Activated naive CD8-positive, alpha-beta T cell (primary cell): ENCODE data around the gene LMF1.

ENCODE experiments used
- H3K27ac Mint-ChIP-seq: one replicate; pipeline ENCODE4 v1.8.0; 2021; ENCODE audit warnings: mixed read lengths
- H3K27me3 Mint-ChIP-seq: one replicate; pipeline ENCODE4 v1.8.0; 2021; ENCODE audit warnings: mixed read lengths
- H3K36me3 Mint-ChIP-seq: one replicate; pipeline ENCODE4 v1.8.0; 2021; ENCODE audit warnings: mixed read lengths
- H3K4me1 Mint-ChIP-seq: one replicate; pipeline ENCODE4 v1.8.0; 2021; ENCODE audit warnings: low read depth, mixed read lengths
- H3K4me3 Mint-ChIP-seq: one replicate; pipeline ENCODE4 v1.8.0; 2021; ENCODE audit warnings: mild to moderate bottlenecking, mixed read lengths
- H3K9me3 Mint-ChIP-seq: one replicate; pipeline ENCODE4 v1.8.0; 2021; ENCODE audit warnings: low read depth, mixed read lengths

LMF1 gene

GRCh38 chr16:930076-930475 is 40.7 kb downstream of the LMF1 start:
- Mint-ChIP-seq H3K4me1 (no peaks in the 10 kb centered on the region), H3K9me3 (no peaks in the 10 kb centered on the region), H3K36me3 (peaks cover 6% of the 10 kb centered on the region), H3K4me3 (no peak overlapping the region), H3K27me3 (no peaks in the 10 kb centered on the region), H3K27ac (no peak overlapping the region)

- Mint-ChIP-seq H3K4me3 (no peak overlapping the region), H3K36me3 (peaks cover 6% of the 10 kb centered on the region), H3K27ac (no peak overlapping the region), H3K9me3 (no peaks in the 10 kb centered on the region), H3K4me1 (no peaks in the 10 kb centered on the region), H3K27me3 (no peaks in the 10 kb centered on the region)
Measured at GRCh38 chr16:929227-930073, 41.3 kb downstream of the LMF1 start.

- no peak overlapping the region for H3K27ac Mint-ChIP-seq
- H3K27me3 Mint-ChIP-seq, result no peaks in the 10 kb centered on the region
- H3K4me1 Mint-ChIP-seq, result no peaks in the 10 kb centered on the region
- no peak overlapping the region for H3K4me3 Mint-ChIP-seq
- H3K9me3 Mint-ChIP-seq, result no peaks in the 10 kb centered on the region
- H3K36me3 Mint-ChIP-seq, result peaks cover 10% of the 10 kb centered on the region
Measured at GRCh38 chr16:928526-928925, 42.3 kb downstream of the LMF1 start.

GRCh38 chr16:927931-928330 is 42.9 kb downstream of the LMF1 start:
- Mint-ChIP-seq H3K9me3 (no peaks in the 10 kb centered on the region), H3K36me3 (peaks cover 10% of the 10 kb centered on the region), H3K4me1 (no peaks in the 10 kb centered on the region), H3K27me3 (no peaks in the 10 kb centered on the region), H3K4me3 (no peak overlapping the region), H3K27ac (no peak overlapping the region)

- no peaks in the 10 kb centered on the region for H3K27me3 Mint-ChIP-seq
- no peaks in the 10 kb centered on the region for H3K9me3 Mint-ChIP-seq
- H3K27ac Mint-ChIP-seq, result no peak overlapping the region
- peaks cover 9% of the 10 kb centered on the region for H3K36me3 Mint-ChIP-seq
- H3K4me1 Mint-ChIP-seq, result no peaks in the 10 kb centered on the region
- H3K4me3 Mint-ChIP-seq, result no peak overlapping the region
Measured at GRCh38 chr16:927406-927805, 43.4 kb downstream of the LMF1 start.

- Mint-ChIP-seq H3K9me3 (no peaks in the 10 kb centered on the region), H3K4me1 (no peaks in the 10 kb centered on the region), H3K27me3 (no peaks in the 10 kb centered on the region), H3K36me3 (peaks cover 9% of the 10 kb centered on the region), H3K27ac (no peak overlapping the region), H3K4me3 (no peak overlapping the region)
Measured at GRCh38 chr16:926715-927114, 44.1 kb downstream of the LMF1 start.

- Mint-ChIP-seq H3K27me3 (no peaks in the 10 kb centered on the region), H3K27ac (no peak overlapping the region), H3K9me3 (no peaks in the 10 kb centered on the region), H3K36me3 (peaks cover 9% of the 10 kb centered on the region), H3K4me1 (no peaks in the 10 kb centered on the region), H3K4me3 (no peak overlapping the region)
Measured at GRCh38 chr16:924806-925205, 46.0 kb downstream of the LMF1 start.

- Mint-ChIP-seq H3K4me1 (no peaks in the 10 kb centered on the region), H3K27me3 (no peaks in the 10 kb centered on the region), H3K36me3 (peaks cover 9% of the 10 kb centered on the region), H3K9me3 (no peaks in the 10 kb centered on the region), H3K27ac (no peak overlapping the region), H3K4me3 (no peak overlapping the region)
Measured at GRCh38 chr16:924063-924462, 46.7 kb downstream of the LMF1 start.

- H3K4me1 Mint-ChIP-seq, result no peaks in the 10 kb centered on the region
- peaks cover 9% of the 10 kb centered on the region for H3K36me3 Mint-ChIP-seq
- no peaks in the 10 kb centered on the region for H3K9me3 Mint-ChIP-seq
- no peak overlapping the region for H3K4me3 Mint-ChIP-seq
- no peak overlapping the region for H3K27ac Mint-ChIP-seq
- no peaks in the 10 kb centered on the region for H3K27me3 Mint-ChIP-seq
Measured at GRCh38 chr16:923184-923583, 47.6 kb downstream of the LMF1 start.

GRCh38 chr16:922051-922450 is 48.7 kb downstream of the LMF1 start:
- peaks cover 9% of the 10 kb centered on the region for H3K36me3 Mint-ChIP-seq
- no peaks in the 10 kb centered on the region for H3K4me1 Mint-ChIP-seq
- H3K27ac Mint-ChIP-seq, result no peak overlapping the region
- no peaks in the 10 kb centered on the region for H3K9me3 Mint-ChIP-seq
- no peak overlapping the region for H3K4me3 Mint-ChIP-seq
- H3K27me3 Mint-ChIP-seq, result no peaks in the 10 kb centered on the region

- no peak overlapping the region for H3K4me3 Mint-ChIP-seq
- no peaks in the 10 kb centered on the region for H3K9me3 Mint-ChIP-seq
- peaks cover 9% of the 10 kb centered on the region for H3K36me3 Mint-ChIP-seq
- H3K27ac Mint-ChIP-seq, result no peak overlapping the region
- H3K27me3 Mint-ChIP-seq, result no peaks in the 10 kb centered on the region
- H3K4me1 Mint-ChIP-seq, result no peaks in the 10 kb centered on the region
Measured at GRCh38 chr16:921321-921905, 49.4 kb downstream of the LMF1 start.

GRCh38 chr16:920717-921116 is 50.1 kb downstream of the LMF1 start:
- Mint-ChIP-seq H3K36me3 (peaks cover 4% of the 10 kb centered on the region), H3K4me3 (no peak overlapping the region), H3K4me1 (no peaks in the 10 kb centered on the region), H3K27me3 (no peaks in the 10 kb centered on the region), H3K9me3 (no peaks in the 10 kb centered on the region), H3K27ac (no peak overlapping the region)

GRCh38 chr16:920051-920681 is 50.6 kb downstream of the LMF1 start:
- no peak overlapping the region for H3K27ac Mint-ChIP-seq
- H3K27me3 Mint-ChIP-seq, result no peaks in the 10 kb centered on the region
- peaks cover 4% of the 10 kb centered on the region for H3K36me3 Mint-ChIP-seq
- no peaks in the 10 kb centered on the region for H3K9me3 Mint-ChIP-seq
- H3K4me1 Mint-ChIP-seq, result no peaks in the 10 kb centered on the region
- H3K4me3 Mint-ChIP-seq, result no peak overlapping the region

- Mint-ChIP-seq H3K27me3 (no peaks in the 10 kb centered on the region), H3K4me1 (no peaks in the 10 kb centered on the region), H3K36me3 (peaks cover 4% of the 10 kb centered on the region), H3K27ac (no peak overlapping the region), H3K4me3 (no peak overlapping the region), H3K9me3 (no peaks in the 10 kb centered on the region)
Measured at GRCh38 chr16:919658-920050, 51.1 kb downstream of the LMF1 start.

GRCh38 chr16:918741-919657 is 51.8 kb downstream of the LMF1 start:
- Mint-ChIP-seq H3K9me3 (no peaks in the 10 kb centered on the region), H3K4me1 (no peaks in the 10 kb centered on the region), H3K36me3 (peaks cover 3% of the 10 kb centered on the region), H3K27ac (no peak overlapping the region), H3K27me3 (no peaks in the 10 kb centered on the region), H3K4me3 (no peak overlapping the region)
